ENCODE results near the gene GABPA.

DNA sequence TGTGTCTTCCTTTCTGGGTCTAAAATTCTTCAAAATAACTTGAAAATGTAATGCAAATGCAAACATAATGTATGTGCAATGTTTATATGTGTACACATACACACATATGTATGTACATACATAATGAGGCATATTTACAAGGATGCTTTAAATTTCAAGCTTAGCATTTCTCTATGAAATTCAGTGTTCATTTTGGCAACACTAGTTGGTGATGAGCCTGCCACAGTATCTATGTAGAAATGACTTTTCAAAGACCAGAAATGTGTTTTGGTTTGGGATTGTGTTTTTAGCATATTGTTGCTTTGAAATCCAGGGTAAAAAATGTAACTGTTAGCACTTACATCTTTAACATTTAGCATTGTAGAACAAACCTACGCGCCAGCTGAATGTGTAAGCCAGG lies 10.1 kb downstream of the GABPA start:
- TF ChIP-seq, protein P1, sequence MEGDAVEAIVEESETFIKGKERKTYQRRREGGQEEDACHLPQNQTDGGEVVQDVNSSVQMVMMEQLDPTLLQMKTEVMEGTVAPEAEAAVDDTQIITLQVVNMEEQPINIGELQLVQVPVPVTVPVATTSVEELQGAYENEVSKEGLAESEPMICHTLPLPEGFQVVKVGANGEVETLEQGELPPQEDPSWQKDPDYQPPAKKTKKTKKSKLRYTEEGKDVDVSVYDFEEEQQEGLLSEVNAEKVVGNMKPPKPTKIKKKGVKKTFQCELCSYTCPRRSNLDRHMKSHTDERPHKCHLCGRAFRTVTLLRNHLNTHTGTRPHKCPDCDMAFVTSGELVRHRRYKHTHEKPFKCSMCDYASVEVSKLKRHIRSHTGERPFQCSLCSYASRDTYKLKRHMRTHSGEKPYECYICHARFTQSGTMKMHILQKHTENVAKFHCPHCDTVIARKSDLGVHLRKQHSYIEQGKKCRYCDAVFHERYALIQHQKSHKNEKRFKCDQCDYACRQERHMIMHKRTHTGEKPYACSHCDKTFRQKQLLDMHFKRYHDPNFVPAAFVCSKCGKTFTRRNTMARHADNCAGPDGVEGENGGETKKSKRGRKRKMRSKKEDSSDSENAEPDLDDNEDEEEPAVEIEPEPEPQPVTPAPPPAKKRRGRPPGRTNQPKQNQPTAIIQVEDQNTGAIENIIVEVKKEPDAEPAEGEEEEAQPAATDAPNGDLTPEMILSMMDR (IDR thresholded peaks at IDR 0.05): no peak
- no peak for TF ChIP-seq EZH2 (IDR thresholded peaks at IDR 0.05; ENCODE audit: borderline replicate concordance, insufficient read depth, low read depth, low read length, poor library complexity, severe bottlenecking)

All from B cell (primary cell).